ENCODE results near the gene ABI3BP.

GRCh38 chr3:100850156-100850555, 143.1 kb downstream of the ABI3BP start:
- no peak for TF ChIP-seq CTCF (IDR thresholded peaks at IDR 0.05)
- TF ChIP-seq POLR2A (IDR thresholded peaks at IDR 0.05), result no peak
